Muscle layer of colon (tissue), 2 donors: ENCODE measurements around the gene ARFGEF2.

Experiments used
- H3K27ac ChIP-seq: one replicate; pipeline ENCODE4 v1.7.0; 2013; ENCODE audit warnings: low read depth, mild to moderate bottlenecking, low read length, moderate library complexity
- H3K27me3 ChIP-seq, 2 donors: one replicate each; pipeline ENCODE4 v1.7.0; 2013; ENCODE audit warnings: low read length in 2 of 2, mild to moderate bottlenecking in 2 of 2; ENCODE audit not compliant: insufficient read depth in 2 of 2, control insufficient read depth in 1 of 2
- H3K36me3 ChIP-seq: one replicate; pipeline ENCODE4 v1.7.0; 2013; ENCODE audit warnings: mild to moderate bottlenecking, low read length; ENCODE audit not compliant: insufficient read depth
- H3K4me1 ChIP-seq: one replicate; pipeline ENCODE4 v1.7.0; 2013; ENCODE audit warnings: mild to moderate bottlenecking, low read length; ENCODE audit not compliant: insufficient read depth
- H3K4me3 ChIP-seq, 2 donors: one replicate each; pipeline ENCODE4 v1.7.0; 2013; ENCODE audit warnings: low read length in 2 of 2, low read depth in 1 of 2, mild to moderate bottlenecking in 1 of 2, moderate library complexity in 1 of 2
- H3K9ac ChIP-seq: one replicate; pipeline ENCODE4 v1.7.0; 2013; ENCODE audit warnings: low read length
- H3K9me3 ChIP-seq: one replicate; pipeline ENCODE4 v1.7.0; 2013; ENCODE audit warnings: mild to moderate bottlenecking, low read length
- donor health status: abdominal sarcoma.
- donor health status: Adenocarcinoma of cecum.

Gene ARFGEF2

DNA sequence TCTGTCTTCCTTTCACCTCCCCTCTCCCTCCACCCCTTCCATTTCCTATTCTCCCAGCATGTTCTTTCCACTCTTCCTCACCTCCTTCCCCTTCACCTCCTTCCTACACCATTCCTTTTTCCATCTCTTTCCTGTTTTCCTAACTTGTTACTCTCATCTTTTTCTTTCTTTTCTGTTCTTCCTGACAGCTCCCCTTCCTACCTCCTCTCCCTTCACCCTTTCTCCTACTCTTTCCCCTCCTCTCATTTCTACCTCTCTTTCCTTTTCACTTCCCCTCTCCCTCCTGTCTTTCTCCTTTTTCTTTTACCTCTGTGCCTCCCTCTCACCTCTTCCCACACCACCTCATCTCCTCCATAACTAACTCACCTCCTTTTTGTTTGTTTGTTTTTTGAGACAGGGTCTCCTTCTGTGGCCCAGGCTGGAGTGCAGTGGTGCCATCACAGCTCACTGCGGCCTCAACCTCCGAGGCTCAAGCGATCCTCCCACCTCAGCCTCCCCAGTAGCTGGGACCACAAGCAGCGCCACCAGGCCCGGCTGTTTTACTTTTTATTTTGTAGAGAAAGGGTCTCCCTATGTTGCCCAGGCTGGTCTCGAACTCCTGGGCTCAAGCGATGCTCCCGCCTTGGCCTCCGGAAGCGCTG lies 864 bp upstream of the ARFGEF2 start:
- Histone ChIP-seq H3K4me1 (peaks cover 22% of the 10 kb centered on the region), H3K4me3 (peak overlapping the region; percentile 97 to 98), H3K27me3 (no peaks in the 10 kb centered on the region), H3K9ac (peak overlapping the region; percentile 57), H3K9me3 (no peaks in the 10 kb centered on the region), H3K27ac (peak overlapping the region; percentile 92), H3K36me3 (no peaks in the 10 kb centered on the region)

DNA sequence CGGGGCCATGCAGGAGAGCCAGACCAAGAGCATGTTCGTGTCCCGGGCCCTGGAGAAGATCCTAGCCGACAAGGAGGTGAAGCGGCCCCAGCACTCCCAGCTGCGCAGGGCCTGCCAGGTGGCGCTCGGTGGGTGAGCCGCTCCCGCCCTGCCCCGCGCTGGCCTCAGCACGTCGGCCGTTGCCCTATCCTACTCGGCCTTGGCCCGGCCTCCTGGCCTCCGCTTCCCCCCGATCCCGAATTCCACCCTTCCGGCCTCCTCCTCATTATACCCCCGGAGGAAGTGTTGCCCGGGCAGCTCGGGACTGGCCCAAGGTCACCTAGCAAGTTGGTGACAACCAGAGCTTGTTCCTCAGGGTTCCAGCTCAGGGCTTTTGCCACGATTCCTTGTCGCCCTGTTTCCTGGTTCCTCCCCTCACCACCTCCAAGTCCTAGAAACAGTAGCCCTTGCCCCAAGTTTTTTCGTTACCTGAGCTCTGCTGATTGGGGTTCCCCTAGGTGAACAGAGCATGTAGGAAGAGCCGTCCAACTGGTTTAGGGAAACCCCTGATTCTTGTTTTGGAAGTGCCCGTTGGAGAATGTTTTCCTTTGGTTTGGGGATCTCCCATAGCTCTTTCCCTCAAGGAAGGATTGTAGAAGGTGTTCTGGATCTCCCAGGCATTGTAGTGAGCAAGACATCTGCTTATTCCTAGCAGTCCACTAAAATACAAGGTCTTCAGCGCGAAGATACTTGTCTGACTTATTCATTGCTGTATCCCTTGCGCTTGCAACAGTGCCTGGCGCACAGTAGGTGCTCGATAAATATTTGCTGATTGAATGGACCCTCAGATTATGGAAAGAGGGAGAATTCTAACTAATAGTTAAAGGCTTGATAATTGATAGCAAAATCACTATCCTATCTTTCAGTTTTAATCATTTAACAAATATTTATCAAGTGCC lies 641 bp downstream of the ARFGEF2 start:
- Histone ChIP-seq H3K36me3 (no peaks in the 10 kb centered on the region), H3K27ac (peak overlapping the region; percentile 59), H3K9ac (peak overlapping the region; percentile 57), H3K27me3 (no peaks in the 10 kb centered on the region), H3K4me3 (peak overlapping the region; percentile 97 to 98), H3K9me3 (no peaks in the 10 kb centered on the region), H3K4me1 (peaks cover 22% of the 10 kb centered on the region)

DNA sequence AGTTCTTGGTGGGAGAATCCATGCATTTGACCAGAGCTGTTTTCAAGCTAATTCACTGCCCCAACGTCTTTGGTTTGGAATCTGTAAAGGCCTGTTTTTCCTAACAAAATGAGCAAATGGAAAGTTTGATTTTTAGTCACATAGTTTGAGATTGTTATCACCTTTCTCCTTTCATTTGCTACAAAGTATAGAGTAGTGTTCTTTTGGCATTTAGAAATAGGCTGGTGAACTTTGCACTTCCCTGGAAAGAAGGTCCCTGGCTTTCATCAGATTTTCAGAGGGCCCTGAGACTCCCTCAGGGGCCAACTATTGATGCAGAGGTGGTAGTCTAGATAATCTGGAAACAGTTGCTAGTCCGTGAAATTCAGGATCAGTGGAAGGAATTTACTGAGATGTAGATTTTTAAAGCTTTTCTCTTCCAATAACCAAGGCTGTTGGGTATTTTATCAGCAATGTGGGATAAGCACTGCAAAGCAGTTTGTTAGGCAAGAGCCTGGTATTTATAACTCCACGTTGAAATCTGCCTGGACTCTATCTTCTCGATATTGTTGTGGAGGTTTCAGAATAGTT lies 1.7 kb downstream of the ARFGEF2 start:
- Histone ChIP-seq H3K4me1 (peaks cover 22% of the 10 kb centered on the region), H3K36me3 (no peaks in the 10 kb centered on the region), H3K27ac (no peak overlapping the region), H3K9ac (no peak overlapping the region), H3K4me3 (no peak overlapping the region), H3K9me3 (no peaks in the 10 kb centered on the region), H3K27me3 (no peaks in the 10 kb centered on the region)

DNA sequence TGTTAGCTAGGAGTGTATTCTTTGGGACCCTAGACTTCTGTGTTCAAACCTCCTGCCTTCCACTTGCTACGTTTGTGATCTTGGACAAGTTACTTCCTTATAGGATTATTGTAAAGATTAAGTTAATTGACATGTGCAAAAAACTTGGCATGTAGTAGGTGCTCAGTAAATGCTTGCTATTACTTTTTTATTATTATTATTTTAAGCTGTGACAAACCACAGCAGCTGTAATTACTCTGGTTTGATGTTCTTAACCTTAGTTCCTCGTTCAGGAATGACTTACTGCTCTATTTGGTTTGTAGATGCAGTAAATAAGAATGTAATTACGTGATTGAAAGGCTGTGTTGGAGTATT lies 3.2 kb downstream of the ARFGEF2 start:
- no peak overlapping the region for H3K9ac ChIP-seq
- H3K27ac ChIP-seq = no peak overlapping the region
- H3K36me3 ChIP-seq = no peaks in the 10 kb centered on the region
- H3K4me1 ChIP-seq = peaks cover 34% of the 10 kb centered on the region
- H3K27me3 ChIP-seq = no peaks in the 10 kb centered on the region
- no peaks in the 10 kb centered on the region for H3K9me3 ChIP-seq
- H3K4me3 ChIP-seq = no peak overlapping the region

DNA sequence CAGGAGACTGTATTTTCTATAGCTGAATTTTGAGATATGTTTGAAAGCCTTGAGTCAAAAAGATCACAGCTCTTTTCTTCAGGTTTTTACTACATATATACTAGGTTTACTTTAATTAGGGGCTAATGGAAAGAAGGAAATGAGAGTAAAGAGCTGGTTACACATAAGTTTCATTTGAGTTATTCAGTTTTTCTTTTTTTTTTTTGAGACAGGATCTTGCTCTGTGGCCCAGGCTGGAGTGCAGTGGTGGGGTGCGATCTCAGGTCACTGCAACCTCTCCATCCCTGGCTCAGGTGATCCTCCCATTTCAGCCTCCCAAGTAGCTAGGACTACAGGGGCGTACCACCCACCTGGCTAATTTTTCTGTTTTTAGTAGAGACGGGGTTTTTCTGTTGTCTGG lies 4.8 kb downstream of the ARFGEF2 start:
- H3K9ac ChIP-seq = no peak overlapping the region
- H3K36me3 ChIP-seq = no peaks in the 10 kb centered on the region
- no peak overlapping the region for H3K4me3 ChIP-seq
- no peak overlapping the region for H3K27ac ChIP-seq
- H3K27me3 ChIP-seq = no peaks in the 10 kb centered on the region
- peaks cover 30% of the 10 kb centered on the region for H3K4me1 ChIP-seq
- H3K9me3 ChIP-seq = no peaks in the 10 kb centered on the region

DNA sequence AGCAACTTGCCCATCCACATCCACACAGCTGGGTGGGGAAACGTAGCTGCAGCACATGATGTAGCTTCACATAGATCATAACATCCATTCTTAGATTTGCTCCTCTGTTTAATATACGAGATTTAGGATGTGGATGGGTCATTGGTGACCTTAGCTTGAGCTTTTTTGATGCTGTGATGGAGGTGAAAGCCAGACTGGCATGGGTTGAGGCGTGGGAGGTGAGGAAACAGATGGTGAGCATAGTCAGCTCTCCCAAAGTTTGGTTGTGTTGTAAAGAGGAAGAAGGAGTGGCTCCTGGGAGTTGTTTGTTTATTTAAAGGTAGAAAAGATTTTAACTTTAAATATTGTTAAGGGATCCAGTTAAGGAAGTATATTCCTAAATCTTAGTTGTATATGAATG lies 5.3 kb downstream of the ARFGEF2 start:
- H3K9ac ChIP-seq = no peak overlapping the region
- H3K27me3 ChIP-seq = no peaks in the 10 kb centered on the region
- H3K4me1 ChIP-seq = peaks cover 30% of the 10 kb centered on the region
- H3K27ac ChIP-seq = no peak overlapping the region
- H3K36me3 ChIP-seq = no peaks in the 10 kb centered on the region
- no peak overlapping the region for H3K4me3 ChIP-seq
- H3K9me3 ChIP-seq = no peaks in the 10 kb centered on the region

DNA sequence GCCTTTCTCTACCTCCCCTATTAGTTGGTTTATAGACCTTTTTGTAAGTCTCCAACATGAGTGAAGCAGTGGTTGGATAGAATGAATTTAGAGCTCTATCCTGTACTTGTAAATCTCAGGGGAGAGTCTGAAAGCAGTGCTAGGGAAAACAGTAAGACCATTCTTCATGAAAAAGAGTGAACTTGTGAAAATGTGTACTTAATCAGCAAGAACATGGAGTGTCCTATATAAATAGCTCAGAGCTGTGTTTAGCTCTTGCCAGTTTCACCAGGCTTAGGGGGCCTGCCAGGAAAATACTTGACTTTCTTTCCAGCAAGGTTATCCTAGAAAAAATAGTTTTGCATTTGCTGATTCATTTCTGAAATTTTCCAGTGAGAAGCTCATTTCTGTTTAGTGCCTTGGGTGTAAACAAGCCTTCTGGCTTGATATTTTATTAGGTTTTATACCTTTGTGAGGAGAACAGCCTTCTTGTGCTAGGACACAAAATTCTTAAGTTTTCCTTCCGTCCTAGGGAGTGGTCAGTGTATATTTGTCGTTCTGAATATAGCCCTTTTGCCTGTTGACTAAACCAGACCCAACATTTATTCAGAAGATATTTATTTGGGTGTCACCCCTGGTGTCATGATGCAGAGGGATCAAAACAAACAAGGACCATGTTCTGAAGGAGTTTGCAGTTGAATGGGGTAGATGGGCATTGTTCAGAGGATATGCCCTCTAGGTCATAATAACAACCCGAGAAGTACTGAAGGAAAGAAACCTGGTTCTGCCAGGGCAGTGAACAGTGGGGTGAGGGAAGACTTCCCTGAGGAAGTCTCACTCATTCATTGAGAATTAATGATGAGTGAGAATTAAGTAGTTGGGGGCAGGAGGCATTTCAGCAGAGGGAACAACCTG lies 7.6 kb downstream of the ARFGEF2 start:
- H3K27ac ChIP-seq = no peak overlapping the region
- H3K36me3 ChIP-seq = no peaks in the 10 kb centered on the region
- H3K9me3 ChIP-seq = no peaks in the 10 kb centered on the region
- H3K9ac ChIP-seq = no peak overlapping the region
- H3K4me3 ChIP-seq = no peak overlapping the region
- H3K4me1 ChIP-seq = peaks cover 18% of the 10 kb centered on the region
- H3K27me3 ChIP-seq = no peaks in the 10 kb centered on the region

DNA sequence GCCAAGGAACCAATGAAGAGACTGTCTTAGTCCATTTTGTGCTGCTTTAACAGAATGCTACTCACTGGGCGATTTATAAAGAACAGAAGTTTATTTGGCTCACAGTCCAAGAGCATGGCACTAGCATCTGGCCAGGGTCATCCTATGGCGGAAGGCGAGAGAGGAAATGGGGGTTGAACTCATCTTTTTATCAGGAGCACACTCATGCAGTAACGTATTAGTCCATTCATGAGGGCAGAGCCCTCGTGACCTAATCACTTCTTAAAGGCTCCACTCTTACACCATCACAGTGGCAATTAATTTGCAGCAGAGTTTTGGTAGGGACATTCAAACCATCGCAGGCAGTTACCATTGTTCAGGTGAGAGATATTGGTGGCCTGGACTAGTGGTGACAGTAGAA lies 8.5 kb downstream of the ARFGEF2 start:
- H3K9ac ChIP-seq = no peak overlapping the region
- H3K27ac ChIP-seq = no peak overlapping the region
- no peaks in the 10 kb centered on the region for H3K36me3 ChIP-seq
- H3K9me3 ChIP-seq = no peaks in the 10 kb centered on the region
- H3K4me1 ChIP-seq = peaks cover 17% of the 10 kb centered on the region
- H3K27me3 ChIP-seq = no peaks in the 10 kb centered on the region
- H3K4me3 ChIP-seq = no peak overlapping the region

DNA sequence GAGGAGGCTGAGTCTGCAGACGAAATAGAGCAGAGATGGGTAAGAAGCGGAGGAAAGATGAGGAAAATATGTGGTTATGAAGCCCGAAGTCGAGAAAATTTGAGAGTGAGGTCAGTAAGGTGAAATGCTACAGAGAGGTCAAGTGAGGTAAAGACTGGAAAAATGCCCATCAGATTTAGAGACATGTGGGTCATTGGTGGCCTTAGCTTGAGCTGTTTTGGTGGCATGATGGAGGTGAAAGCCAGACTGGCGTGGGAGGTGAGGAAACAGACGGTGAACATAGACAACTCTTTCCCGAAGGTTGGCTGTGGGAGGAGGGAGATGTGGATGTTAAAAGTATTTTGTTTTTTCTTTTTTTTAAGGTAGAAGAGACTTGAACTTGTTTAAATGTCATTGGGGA lies 9.4 kb downstream of the ARFGEF2 start:
- peaks cover 17% of the 10 kb centered on the region for H3K4me1 ChIP-seq
- H3K9ac ChIP-seq = no peak overlapping the region

DNA sequence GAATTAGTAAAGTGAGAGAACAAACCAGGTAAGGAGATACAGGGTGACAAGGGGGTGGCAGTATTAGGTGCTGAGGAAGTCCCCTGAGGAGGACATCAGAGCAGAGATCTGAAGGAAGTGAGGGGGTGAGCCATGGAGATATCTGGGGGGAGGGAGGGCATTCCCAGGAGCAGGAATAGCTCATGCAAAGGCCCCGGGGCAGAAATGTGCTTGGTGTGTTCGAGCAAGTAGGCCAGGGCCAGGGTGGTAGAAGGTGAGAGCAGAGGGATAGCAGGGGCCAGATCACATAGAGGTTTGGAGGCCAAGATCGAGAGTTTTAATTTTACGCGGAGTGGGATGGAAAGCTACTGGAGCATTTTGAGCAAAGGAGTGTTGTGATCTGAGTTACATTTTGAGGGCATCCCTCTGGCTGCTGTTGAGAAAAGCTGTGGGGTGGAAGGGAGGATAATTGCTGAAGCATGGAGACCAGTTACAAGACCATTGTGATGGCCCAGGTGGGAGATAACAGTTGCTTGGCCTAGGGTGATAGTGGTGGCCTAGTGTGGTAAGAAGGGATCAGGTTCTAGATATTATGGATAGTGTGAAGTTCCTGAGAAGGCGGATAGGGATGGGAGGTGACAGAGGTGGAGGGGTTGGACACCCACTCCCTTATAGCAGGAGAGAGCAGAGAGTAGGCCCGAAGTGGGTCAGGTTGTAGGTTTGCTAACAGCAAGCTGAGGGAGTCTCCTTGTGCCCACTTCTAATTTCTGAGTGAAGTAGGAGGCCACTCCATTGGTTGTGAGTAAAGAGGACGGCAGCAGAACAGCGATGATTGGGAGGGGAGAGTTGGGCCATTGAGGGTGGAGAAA lies 10.2 kb downstream of the ARFGEF2 start:
- Histone ChIP-seq H3K9me3 (no peaks in the 10 kb centered on the region), H3K27me3 (no peaks in the 10 kb centered on the region), H3K4me1 (peaks cover 17% of the 10 kb centered on the region), H3K27ac (no peak overlapping the region), H3K36me3 (no peaks in the 10 kb centered on the region), H3K4me3 (no peak overlapping the region), H3K9ac (no peak overlapping the region)

More for the DNA sequence above, 9.4 kb downstream of the ARFGEF2 start:
- H3K27ac ChIP-seq = no peak overlapping the region
- H3K36me3 ChIP-seq = no peaks in the 10 kb centered on the region
- no peaks in the 10 kb centered on the region for H3K9me3 ChIP-seq
- no peak overlapping the region for H3K4me3 ChIP-seq
- no peaks in the 10 kb centered on the region for H3K27me3 ChIP-seq
